HPDE6-E6E7 (cell line): ENCODE data around the gene CARD18.

Experiments used
- DNase-seq: peaks from one replicate; pipeline ENCODE4 v3.0.0; 2011; ENCODE audit warnings: missing footprints; ENCODE audit errors: extremely low spot score

Gene CARD18

GRCh38 chr11:105139669-105140068 lies at the start of gene CARD18:
TSS of gene CARD18 (minus strand) at chr11:105139769. CDS start at chr11:105139726, 43 bp downstream.
- DNase-seq = no peak

GRCh38 chr11:105183987-105184386 lies 44.4 kb upstream of the CARD18 start:
- DNase-seq = no peak

- DNase-seq = no peak
Observed at GRCh38 chr11:105183426-105183825, 43.9 kb upstream of the CARD18 start.

- DNase-seq = no peak
Observed at GRCh38 chr11:105181521-105181920, 42.0 kb upstream of the CARD18 start.

- peak; percentile 27 for DNase-seq
Observed at GRCh38 chr11:105181100-105181499, 41.5 kb upstream of the CARD18 start.

- DNase-seq = no peak
Observed at GRCh38 chr11:105179542-105180278, 40.1 kb upstream of the CARD18 start.

- no peak for DNase-seq
Observed at GRCh38 chr11:105177658-105178057, 38.1 kb upstream of the CARD18 start.

- no peak for DNase-seq
Observed at GRCh38 chr11:105168457-105168856, 28.9 kb upstream of the CARD18 start.

GRCh38 chr11:105167244-105167643 lies 27.7 kb upstream of the CARD18 start:
- no peak for DNase-seq

GRCh38 chr11:105164208-105164607 lies 24.6 kb upstream of the CARD18 start:
- DNase-seq = no peak

GRCh38 chr11:105162506-105162905 lies 22.9 kb upstream of the CARD18 start:
- no peak for DNase-seq

- DNase-seq = no peak
Observed at GRCh38 chr11:105158436-105158835, 18.9 kb upstream of the CARD18 start.

GRCh38 chr11:105156720-105157119 lies 17.2 kb upstream of the CARD18 start:
- no peak for DNase-seq

GRCh38 chr11:105156231-105156630 lies 16.7 kb upstream of the CARD18 start:
- DNase-seq = no peak

- DNase-seq = no peak
Observed at GRCh38 chr11:105155679-105156078, 16.1 kb upstream of the CARD18 start.

- DNase-seq = no peak
Observed at GRCh38 chr11:105153392-105153791, 13.8 kb upstream of the CARD18 start.

GRCh38 chr11:105152560-105152959 lies 13.0 kb upstream of the CARD18 start:
- DNase-seq = no peak

- DNase-seq = no peak
Observed at GRCh38 chr11:105152021-105152512, 12.5 kb upstream of the CARD18 start.

GRCh38 chr11:105149477-105149876 lies 9.9 kb upstream of the CARD18 start:
- no peak for DNase-seq

GRCh38 chr11:105148241-105148640 lies 8.7 kb upstream of the CARD18 start:
- no peak for DNase-seq

GRCh38 chr11:105144887-105145286 lies 5.3 kb upstream of the CARD18 start:
- DNase-seq = no peak

- no peak for DNase-seq
Observed at GRCh38 chr11:105142167-105142566, 2.6 kb upstream of the CARD18 start.

GRCh38 chr11:105137286-105137685 lies 2.3 kb downstream of the CARD18 start:
- no peak for DNase-seq

GRCh38 chr11:105135883-105136282 lies 3.7 kb downstream of the CARD18 start:
- no peak for DNase-seq
